ENCODE measurements around the gene CLEC20A. TPM values are rescaled to one million over a fixed set of nuclear protein-coding genes. Genes with fewer than 3 reads are reported as not detected.

The CLEC20A gene
- total RNA-seq, 1 experiment from 2014 or later: not detected

- DNase-seq (ENCODE audit: low read depth): peak; percentile 27
These were observed 3.5 kb upstream of the CLEC20A start for GRCh38 chr1:178500091-178500770.

- no peak for DNase-seq (ENCODE audit: low read depth)
These were observed 2.3 kb upstream of the CLEC20A start for GRCh38 chr1:178498896-178499675.

DNA sequence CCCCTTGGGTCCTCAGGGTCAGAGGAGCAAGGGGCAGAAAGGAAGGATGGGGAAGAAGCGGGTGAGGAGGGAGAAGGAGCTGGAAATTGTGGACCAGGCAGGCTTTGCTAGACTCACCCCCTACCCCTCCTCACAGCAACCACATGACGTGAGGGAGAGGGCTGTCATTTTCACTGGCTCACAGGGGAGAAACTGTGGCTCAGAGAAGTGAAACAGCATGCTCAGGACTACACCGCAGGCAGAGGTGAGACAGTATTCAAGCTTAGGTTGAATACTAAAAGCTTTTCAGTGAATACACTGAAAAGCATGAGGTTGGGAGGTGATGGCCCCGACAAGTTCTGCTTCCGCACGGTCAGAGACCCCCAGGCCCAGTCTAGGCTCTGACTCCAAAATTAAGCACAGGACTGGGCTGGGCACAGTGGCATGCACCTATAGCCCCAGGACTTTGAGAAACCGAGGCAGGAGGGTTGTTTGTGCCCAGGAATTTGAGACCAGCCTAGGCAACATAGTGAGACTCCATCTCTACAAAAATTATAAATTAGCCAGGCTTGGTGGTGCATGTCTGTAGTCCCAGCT lies 1.2 kb upstream of the CLEC20A start:
- no peak for DNase-seq (ENCODE audit: low read depth)

DNA sequence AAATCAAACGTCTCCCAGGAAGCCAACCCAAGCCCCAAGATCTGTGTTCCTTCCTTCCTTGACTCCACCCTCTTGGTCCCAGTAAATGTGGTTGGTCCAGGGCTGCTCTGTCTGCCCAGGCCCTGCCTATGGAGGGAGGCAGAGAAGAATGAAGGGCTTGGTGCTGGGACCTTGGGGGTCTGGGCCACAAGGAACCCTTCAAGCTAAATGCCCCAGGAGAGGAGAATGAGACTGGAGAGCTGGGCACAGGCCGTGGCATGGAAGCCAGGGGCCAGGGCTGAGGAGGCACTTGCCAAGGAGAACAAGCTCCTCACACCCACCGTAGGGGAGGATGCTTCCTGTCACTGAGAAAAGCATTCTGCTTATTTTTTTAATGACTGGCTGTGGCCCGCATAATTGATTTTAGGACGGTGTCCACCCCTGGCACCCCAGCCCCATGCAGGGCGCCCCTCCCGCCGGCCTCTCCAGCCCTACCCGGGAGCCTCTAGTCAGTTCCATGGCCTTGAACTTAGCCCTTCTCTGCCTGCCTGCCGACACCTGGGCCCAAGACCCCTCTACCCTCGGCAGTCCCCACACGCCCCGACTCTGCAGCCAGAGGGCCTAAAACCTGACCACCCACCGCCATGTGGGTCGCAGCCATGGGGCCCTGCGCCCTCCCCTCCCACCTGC lies 889 bp downstream of the CLEC20A start:
- no peak for DNase-seq (ENCODE audit: low read depth)

DNA sequence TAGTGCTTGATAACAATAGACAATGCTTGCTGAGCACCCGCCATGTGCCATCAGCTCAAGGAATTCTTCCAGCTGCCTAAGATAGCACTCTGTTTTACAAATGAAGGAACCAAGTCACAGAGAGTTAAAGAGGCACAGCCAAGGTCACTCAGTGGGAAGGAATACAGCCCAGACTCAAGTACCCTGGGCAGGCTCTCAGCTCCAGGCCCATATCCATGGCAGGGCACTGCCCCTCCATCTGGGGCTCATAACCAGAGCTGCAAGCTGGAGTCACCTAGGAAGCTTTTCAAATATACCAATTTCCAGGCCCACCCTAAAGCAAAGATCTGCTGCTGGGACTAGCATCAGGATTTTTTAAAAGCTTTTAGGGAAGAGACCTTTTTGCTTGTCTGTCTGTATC lies 1.6 kb downstream of the CLEC20A start:
- no peak for DNase-seq (ENCODE audit: low read depth)

GRCh38 chr1:178494569-178494971 lies 2.2 kb downstream of the CLEC20A start:
- DNase-seq (ENCODE audit: low read depth): no peak

DNA sequence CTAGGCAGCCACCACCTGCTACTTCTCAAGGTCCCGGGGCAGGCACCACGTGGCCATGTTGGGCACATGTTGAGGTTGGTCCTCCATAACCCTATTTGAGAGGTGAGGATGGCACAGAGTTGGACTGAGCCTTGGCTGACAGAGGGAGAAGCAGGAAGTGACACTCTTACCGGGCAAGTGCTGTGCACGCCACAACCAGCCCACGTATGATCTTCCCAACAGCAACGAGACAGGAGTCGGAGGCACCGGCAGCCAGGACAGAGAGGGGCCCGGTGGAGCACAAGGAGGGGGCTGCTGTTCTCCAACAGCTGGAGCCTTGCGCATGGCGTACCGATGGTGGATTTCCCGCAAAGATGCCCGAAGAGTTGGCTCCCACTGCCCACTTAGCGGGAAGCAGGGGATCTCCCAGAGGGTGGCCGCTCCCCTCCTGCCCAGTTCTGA lies 3.4 kb downstream of the CLEC20A start:
- no peak for DNase-seq (ENCODE audit: low read depth)

DNA sequence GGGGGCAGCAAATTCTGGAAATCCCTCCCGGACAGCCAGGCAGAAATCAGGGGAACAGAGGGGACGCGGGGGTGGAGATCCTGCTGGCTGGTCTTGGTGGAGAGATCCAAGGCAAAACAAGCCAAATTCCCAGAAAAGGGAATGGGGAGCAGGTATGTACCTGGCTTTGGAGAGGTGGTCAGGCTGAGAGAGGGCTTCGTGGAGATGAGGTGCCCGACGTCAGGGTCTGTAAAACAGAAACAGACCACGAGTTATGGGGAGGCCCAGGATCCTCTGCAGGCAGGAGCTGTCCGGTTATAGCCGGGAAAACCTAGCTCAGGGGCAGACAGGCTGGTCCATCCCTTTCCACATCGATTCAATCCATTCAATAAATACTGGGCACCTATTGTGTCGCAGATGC lies 4.4 kb downstream of the CLEC20A start:
- DNase-seq (ENCODE audit: low read depth): no peak

DNA sequence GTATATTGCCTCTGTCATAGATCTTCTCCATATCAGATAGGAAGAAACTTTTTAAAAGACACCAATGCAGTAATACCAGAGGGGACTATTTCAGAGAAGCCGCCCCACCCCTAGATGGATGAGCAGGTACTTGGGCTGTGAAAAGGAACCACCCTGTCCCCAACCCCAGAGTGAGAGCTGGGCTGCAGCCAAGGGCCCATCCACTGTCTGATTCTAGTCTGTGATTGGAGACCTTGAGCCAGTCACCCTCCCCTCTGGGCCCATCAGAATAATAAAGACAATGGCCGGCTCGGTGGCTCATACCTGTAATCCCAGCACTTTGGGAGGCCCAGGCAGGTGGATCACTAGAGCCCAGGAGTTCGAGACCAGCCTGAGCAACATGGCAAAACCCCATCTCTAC lies 5.0 kb downstream of the CLEC20A start:
- no peak for DNase-seq (ENCODE audit: low read depth)

DNA sequence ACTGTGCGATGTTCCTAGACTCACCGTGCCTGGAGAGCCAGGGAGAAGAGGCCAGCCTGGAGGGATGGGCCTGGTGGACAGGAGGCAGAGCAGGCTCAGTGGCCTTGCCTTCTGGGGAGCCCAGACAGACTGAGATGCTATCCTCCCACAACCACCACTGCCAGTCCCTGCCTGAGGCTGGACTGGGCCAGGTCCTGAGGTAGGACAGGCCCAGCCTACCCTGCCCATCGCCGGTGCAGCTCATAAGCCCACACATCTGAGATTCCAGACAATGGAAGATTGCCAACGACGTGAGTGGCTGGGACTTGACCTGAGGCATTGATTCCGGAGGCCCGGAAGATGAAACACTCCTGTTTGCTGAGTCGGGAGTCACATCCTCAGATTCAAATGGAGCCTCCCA lies 5.8 kb downstream of the CLEC20A start:
- no peak for DNase-seq (ENCODE audit: low read depth)

DNA sequence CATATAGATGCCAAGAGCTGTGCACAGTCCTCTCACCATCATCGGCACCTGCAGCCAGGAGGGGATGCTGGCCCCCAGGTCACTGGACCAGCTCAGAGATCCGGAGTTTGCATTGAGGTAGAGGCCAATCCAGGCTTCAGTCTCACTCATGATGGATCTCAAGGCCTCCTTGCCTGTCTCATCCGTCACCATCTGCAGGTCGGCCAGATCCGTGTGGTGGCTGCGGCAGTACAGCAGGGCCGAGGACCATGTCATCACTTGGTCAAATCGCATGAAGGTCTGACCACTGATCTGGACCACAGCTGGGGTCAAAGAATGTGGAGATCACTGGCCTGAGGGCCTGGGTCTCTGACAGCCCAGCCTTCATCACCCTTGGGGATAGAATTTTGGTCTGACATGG lies 6.6 kb downstream of the CLEC20A start:
- no peak for DNase-seq (ENCODE audit: low read depth)

- no peak for DNase-seq (ENCODE audit: low read depth)
These were observed 7.4 kb downstream of the CLEC20A start for GRCh38 chr1:178489399-178489798.

DNA sequence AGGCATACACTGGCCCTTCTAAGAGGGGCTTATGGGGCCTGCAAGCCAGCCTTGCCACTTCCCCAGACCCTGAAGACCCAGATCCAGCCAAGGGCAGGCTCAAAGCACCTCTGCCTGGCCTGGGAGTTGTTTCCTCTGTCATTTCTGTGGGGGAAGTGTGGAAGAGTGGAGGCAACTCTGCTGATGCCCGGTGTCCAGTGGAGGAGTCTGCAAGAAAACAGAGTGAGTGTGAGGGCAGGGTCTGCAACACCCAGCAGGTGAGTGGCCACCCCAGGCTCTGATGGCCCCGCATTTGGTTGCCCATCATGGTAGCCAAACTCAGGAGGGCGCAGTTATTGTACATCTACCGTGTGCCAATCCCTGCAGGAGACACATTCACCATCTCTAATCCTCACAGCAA lies 8.4 kb downstream of the CLEC20A start:
- DNase-seq (ENCODE audit: low read depth): no peak

GRCh38 chr1:178487070-178487615 lies 9.6 kb downstream of the CLEC20A start:
- DNase-seq (ENCODE audit: low read depth): no peak

DNA sequence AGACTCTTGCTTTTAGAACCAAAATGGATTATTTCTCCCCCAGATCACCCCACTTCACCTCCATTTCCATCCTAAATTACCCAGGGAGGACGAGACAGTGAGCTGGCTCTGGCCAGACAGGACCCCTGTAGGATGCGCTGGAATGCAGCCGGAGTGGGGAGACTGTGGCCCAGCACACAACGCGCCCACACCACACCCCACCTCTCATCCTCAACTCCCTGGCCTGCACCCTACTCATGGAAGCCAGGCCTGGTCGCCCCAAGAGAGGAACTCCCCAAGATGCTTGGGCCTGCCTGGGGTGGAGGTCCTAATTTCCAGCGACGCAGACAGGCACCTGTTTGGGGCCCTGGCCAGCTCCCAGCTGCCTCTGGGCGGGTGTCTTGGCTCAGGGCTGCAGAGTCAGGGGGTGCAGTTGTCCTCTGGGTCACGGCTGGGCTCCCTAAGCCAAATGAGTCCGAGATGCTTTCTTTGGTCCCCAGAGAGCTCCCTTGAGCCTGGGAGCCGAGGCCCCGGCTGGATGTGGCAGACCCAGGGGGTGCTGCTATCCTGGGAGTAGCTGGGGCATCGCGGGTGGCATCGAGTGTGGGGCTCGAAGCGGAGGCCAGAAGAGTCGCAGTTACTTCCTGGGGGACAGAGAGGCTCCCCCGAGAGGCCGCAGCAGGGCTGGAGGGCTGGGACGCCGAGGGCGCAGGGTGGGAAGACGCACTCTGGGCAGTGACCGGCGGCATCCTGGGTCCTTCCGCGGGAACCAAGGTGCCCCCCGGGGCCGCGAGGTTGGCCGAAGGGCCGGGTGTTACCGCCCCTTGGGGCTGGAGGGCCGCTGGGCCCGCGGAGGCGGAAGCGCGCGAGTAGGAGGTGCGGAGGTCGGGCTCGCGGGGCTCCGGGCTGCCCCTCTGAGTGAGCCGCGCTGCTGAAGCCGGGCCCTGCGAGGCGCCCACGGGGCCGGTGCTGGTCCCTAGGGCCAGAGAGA lies 10.4 kb downstream of the CLEC20A start:
- no peak for DNase-seq (ENCODE audit: low read depth)

DNA sequence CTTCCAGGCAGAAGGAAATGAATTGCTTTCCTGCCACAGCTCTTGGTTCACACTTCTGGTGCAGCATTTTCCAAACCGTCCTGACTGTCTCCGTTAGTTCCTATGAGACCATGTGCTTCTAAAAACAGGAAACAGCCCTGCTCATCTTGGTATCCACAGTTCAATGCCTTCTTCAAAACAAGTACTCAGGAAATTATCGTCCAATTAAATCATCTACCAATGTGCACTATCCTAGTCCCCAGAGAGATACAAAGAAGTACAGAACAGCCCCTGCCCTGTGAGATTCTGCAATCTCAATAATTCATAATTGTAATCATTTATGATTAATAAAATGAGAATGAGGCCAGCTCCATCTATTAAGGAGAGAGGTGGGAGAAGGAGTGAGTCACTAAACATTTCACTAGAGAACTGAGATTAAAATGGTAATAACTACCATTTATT lies 11.2 kb downstream of the CLEC20A start:
- no peak for DNase-seq (ENCODE audit: low read depth)

GRCh38 chr1:178484698-178485225 lies 12.0 kb downstream of the CLEC20A start:
- no peak for DNase-seq (ENCODE audit: low read depth)

- DNase-seq (ENCODE audit: low read depth): no peak
These were observed 13.4 kb downstream of the CLEC20A start for GRCh38 chr1:178483251-178483957.

DNA sequence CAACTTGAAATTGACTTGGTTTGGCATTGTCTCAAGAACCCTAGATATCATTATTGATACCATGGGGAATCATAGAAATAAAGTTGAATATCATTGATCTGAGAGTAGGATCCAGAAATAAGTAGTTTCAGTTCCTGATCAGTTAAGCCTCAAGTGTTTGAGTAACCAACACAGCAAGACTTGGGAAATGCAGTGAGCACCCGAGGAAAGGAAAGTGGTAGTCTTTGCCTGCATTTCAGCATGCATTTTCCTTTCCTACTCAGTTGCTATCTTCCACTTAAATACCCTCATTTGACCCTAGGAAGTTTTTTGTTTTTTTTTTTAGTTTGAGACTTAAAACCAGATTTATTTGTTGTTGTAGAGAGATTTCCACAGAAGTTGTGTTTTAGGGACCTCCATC lies 18.9 kb downstream of the CLEC20A start:
- no peak for DNase-seq (ENCODE audit: low read depth)

GRCh38 chr1:178477373-178477772 lies 19.4 kb downstream of the CLEC20A start:
- DNase-seq (ENCODE audit: low read depth): no peak
